HG03064 (cell line): ENCODE data around the gene DYTN.
"Not testable (repeated sequence)": the region's sequence is repeated elsewhere in the genome, so short reads cannot be mapped to it uniquely, and the experiment has no call there.

Source experiments
- ATAC-seq: cut with Tn5 transposase; IDR thresholded peaks from one replicate; pipeline ENCODE4 v1.9.1; 2021; ENCODE audit warnings: low read depth; ENCODE audit not compliant: unreplicated experiment

DYTN gene

DNA sequence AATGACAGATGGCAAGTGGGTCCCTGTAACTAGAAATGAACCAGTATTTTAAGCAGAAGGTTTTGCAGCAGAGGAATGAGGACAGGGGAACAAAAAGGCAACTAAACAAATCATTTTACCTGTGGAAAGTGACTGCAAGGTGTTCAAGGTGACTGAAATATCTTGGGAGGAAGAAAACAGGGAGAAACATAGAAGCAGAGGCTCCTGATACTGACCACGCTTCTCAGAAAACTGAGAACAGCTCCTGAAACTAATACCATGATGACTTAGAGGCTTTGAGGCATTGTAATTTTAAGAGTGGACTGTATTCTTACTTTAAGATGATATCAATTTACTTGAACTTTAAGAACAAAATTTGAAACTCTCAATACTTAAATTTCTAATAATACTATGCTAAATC is at the start of gene DYTN:
Gene DYTN (minus strand): TSS at position 101 of the 400 bp plus-strand sequence. CDS start 117 bp downstream, outside the sequence.
- no peak for ATAC-seq

DNA sequence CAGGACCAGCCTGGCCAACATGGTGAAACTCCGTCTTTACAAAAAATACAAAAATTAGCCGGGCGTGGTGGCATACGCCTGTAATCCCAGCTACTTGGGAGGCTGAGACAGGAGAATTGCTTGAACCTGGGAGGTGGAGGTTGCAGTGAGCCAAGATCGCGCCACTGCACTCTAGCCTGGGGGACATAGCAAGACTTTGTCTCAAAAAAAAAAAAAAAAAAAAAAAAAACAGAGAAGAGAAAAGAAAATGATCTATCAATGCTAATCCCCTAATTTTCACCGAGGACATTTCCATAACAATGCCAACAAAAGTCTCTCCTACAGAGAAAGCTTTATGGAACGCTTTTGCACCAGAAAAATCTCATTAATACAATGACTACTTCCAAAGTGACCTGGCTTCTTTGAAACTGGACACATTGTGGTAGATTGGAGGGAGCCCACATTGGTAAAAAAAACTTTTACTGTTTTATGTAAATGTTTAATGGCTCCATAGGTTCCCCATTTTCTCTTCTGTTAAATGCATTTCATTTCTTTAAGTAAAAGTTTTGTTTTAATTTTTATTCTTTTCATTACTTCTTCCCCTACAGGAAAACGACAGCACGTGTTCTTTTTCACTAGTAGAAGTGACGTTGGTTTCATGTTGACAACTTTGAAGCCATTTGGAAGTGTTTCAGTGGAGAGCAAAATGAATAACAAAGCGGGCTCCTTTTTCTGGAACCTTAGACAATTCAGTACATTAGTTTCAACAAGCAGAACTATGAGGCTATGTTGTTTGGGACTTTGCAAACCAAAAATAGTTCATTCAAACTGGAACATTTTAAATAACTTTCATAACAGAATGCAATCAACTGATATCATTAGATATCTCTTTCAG is 48.1 kb upstream of the DYTN start:
- no peak for ATAC-seq

DNA sequence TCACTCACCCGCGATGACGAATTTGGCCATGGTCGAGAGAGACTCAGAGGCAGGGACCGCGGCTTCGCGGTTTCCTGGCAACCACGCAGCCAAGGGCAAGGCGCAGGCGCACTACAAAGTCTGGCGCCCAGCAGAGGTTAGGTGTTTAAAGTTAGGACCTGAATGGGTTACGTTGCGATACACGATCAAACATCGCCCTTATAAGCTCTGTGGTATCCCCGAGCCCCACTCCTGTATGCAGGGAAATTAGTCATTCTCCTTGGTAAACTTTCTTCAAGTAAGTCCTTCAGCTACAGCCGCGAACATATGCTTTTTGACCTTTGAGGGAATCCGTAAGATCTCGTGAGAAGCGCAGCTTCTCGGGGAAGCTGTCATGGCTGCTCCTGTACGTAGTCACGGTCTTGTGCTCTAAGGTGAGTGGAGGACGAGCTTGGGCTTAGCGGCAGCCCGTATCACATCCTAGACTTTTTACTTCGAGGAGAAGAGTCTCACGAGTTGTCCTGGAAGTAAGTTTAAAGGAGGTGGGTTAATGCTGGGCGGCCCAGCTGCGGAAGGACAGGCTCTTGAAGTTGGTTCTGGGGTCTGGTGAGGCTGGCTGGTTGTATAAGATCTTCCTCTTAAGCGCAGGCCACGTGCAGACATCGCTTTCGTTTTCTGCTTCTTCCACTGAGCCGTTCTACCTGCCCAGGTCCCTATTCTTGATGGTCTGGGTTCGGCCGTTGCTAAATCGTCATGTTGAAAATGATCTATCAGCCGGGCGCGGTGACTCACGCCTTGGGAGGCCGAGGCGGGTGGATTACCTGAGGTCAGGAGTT is 47.3 kb upstream of the DYTN start, which contains the start of the genes FASTKD2 and MDH1B:
Gene FASTKD2 (plus strand): TSS at position 365 of the 815 bp plus-strand sequence. CDS start 1,088 bp downstream, outside the sequence.
Gene MDH1B (minus strand): TSS at position 87 of the 815 bp plus-strand sequence. CDS start 57 bp downstream, at position 30.
- peak; percentile 95 for ATAC-seq

- no peak for ATAC-seq
Observed at GRCh38 chr2:206764673-206765241, 46.6 kb upstream of the DYTN start.

GRCh38 chr2:206756816-206757215 is 38.6 kb upstream of the DYTN start:
- ATAC-seq = no peak

DNA sequence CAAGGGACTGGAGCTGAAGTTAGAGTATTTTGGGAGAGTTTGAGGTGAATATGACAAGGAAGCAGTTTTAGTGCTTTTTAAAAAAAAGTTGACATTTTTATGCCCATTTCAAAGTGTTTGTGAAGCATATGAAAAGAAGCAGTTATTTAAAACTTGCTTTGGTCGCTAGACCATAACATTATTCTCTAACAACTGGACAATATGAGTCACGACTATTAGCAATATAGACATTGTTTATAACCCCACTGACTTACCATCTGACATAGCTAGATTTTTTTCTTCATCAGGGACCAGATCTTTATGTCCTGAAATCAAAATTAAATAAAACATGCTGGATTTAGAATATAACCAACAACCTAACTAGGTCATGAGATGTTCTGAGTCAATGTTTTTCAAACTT is 22.6 kb upstream of the DYTN start:
- ATAC-seq = no peak

DNA sequence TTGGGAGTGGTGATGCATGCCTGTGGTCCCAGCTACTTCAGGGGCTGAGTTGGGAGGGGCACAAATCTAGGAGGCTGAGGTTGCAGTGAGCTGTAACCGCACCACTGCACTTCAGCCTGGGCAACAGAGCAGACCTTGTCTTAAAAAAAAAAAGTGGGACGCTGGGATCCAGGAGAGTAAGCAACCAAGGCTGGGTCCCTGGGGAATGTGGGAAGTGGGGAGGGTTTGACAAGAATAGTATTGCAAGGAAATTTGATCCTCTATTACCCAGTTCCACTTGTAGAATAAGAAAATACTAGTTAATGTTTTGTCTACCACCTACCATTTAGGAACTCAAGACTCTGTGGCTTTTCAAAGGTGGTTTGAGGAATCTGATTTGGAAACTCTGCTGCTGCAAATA is 21.1 kb upstream of the DYTN start:
- ATAC-seq = no peak

GRCh38 chr2:206736935-206737334 is 18.7 kb upstream of the DYTN start:
- ATAC-seq = no peak

- no peak for ATAC-seq
Observed at GRCh38 chr2:206733341-206733740, 15.1 kb upstream of the DYTN start.

DNA sequence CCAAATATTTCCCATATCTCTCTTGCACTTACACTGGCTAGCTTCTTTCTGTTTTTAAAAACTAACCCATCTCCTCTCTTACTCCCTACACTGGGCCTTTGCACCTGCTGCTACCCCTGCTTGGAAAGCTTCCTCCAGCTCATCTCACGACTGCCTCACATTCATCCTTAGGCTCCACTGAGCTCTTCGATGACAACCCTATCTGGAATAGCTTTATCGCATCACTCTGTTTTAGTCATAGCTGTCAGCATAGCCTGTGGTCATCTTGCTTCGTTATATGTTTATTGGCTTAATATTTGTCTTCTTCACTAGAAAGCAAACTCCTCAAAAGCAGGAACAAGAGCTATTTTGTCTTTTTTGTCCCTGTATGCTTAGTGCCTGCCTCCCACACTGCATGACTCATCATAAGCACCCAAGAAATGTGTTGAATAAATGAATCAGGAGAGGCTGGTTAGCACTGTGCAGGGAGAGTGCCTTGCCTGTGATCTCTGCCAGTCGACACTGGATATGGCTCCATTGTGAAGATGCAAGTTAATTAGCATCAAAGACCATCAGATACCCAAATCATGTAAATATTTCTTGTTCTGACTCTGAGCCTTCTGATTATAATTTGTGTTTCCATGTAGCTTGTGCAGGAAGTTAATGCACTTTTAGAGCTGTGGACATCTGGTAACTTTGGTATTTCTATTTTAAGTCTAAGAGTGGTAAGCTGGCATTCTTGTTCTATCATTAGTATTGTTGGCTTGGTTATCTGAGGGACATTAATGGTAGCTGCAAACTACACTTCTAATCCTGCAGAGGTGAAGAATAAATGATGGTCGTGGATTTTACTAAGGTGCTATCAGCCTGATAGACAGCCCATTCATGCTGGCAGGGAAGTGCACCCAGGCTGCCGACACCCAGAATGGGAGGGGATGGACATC is 10.3 kb upstream of the DYTN start:
- no peak for ATAC-seq

- no peak for ATAC-seq
Observed at GRCh38 chr2:206727287-206727686, 9.1 kb upstream of the DYTN start.

DNA sequence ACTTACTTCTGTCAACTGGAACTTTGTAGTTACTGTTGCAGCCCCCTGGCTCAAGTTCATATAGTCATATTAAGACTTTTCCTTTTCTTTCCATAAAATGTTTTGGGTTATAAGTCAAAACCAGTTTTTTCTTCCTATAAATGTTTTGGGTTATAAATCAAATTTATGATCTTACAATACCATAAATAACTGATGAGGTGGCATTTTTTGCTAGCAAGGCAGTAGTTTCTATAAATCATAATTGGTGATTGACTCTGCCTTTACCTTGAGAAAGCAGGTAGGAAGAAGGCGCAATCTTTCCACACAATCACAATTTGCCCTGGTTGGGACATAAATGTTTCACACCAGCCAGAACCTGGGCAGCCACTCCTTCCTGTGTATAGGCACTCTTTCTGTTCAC is 5.1 kb upstream of the DYTN start:
- ATAC-seq = no peak

- peak; percentile 80 for ATAC-seq
Observed at GRCh38 chr2:206721256-206721920, 3.2 kb upstream of the DYTN start.

DNA sequence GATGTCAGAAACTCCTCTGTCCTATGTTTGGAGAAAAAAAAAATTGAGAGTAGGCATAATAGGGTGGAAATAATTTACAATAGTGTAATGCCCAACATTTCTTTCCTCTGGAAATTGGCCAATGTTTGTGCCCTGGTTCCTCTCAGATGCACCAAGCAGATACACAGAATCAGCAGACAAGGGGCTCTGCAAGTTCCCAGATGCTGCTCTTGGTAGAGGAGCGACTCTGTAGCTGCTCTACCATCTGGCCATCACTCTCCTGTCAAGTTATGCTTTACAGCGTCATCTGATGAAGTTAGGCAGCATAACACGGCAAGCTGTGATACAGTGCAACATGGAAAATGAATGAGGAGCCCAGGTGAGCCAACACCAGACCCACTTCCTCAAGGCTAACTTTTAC is 1.6 kb downstream of the DYTN start:
- no peak for ATAC-seq

GRCh38 chr2:206715183-206715582 is 3.0 kb downstream of the DYTN start:
- not testable (repeated sequence) for ATAC-seq

DNA sequence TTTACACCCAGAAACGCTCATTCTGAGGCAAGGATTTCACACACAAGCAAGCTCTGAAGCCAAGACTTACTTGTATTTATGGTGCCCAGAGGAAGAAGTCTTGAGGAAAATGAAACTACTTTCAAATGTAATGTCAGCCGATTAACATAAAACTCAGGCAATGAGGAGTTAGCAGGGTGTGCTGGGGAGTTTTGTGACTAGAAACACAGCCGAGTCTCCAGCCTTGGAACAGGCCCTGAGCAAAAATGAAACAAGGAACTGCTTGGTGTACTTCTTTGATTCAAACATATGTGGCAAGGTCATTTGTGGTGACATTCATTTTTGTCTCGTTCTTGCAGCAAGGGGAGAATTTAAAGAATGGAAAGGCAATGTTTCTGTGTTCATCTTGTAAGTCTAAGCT is 4.5 kb downstream of the DYTN start:
- ATAC-seq = no peak

DNA sequence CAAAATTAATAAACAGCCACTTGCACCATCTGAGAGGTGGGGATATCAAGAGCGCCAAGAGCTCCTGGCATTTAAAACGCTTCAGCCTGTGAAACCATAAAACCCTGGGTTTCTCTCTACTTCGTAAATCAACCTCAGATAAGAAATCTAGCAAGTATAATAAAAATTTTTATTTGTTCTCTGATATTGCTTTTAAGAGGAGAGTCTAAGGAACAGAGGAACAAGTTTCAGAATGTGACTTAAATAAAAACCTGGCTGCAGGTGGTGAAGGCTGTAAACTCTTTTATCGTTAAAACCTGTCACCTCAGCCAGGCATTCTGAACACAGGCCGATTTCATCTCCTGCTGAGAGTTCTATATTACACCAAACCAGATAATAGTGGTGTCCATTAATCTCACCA is 9.9 kb downstream of the DYTN start:
- no peak for ATAC-seq

- ATAC-seq = no peak
Observed at GRCh38 chr2:206707164-206707701, 11.0 kb downstream of the DYTN start.

GRCh38 chr2:206701952-206702605 is 16.1 kb downstream of the DYTN start:
- no peak for ATAC-seq
